ENCODE data around the gene PRCC. TPM values are rescaled to one million over a fixed set of nuclear protein-coding genes. Genes with fewer than 3 reads are reported as not detected.

PRCC gene
- total RNA-seq, 1 donor from 2014 or later: 79.1 TPM

- TF ChIP-seq CTCF (conservative IDR thresholded peaks at IDR 0.05): no peak
- Mint-ChIP-seq H3K9me3 (no peaks in the 10 kb centered on the region), H3K4me1 (ENCODE audit: unreplicated experiment) (peaks cover 22% of the 10 kb centered on the region), H3K27ac (peak overlapping the region; percentile 98), H3K4me3 (no peak overlapping the region), H3K36me3 (peaks cover 13% of the 10 kb centered on the region), H3K27me3 (no peaks in the 10 kb centered on the region)
- no peak for DNase-seq (ENCODE audit: extremely low spot score, unreplicated experiment)
Measured at GRCh38 chr1:156727492-156727891, 39.8 kb upstream of the PRCC start.

- DNase-seq (ENCODE audit: extremely low spot score, unreplicated experiment): peak; percentile 82
- Mint-ChIP-seq H3K9me3 (no peaks in the 10 kb centered on the region), H3K4me1 (ENCODE audit: unreplicated experiment) (peaks cover 22% of the 10 kb centered on the region)
Measured at GRCh38 chr1:156727926-156728598, 39.3 kb upstream of the PRCC start, which contains the start of gene METTL25B. TSS of gene METTL25B (plus strand) at chr1:156728469. CDS start at chr1:156729105, 636 bp downstream.

GRCh38 chr1:156728599-156729462, 38.5 kb upstream of the PRCC start, which contains the start of gene ISG20L2:
TSS of gene ISG20L2 (minus strand) at chr1:156728766. CDS start at chr1:156727652, 1,114 bp downstream.
- Mint-ChIP-seq H3K4me3 (no peak within 1 kb of the TSS), H3K9me3 (no peaks in the 10 kb centered on the region), H3K27ac (peak within 1 kb of the TSS; percentile 98), H3K27me3 (no peaks in the 10 kb centered on the region), H3K4me1 (ENCODE audit: unreplicated experiment) (peaks cover 22% of the 10 kb centered on the region), H3K36me3 (peaks cover 6% of the 10 kb centered on the region)
- TF ChIP-seq CTCF (conservative IDR thresholded peaks at IDR 0.05): no peak
- peak; percentile 89 for DNase-seq (ENCODE audit: extremely low spot score, unreplicated experiment)

More at GRCh38 chr1:156727926-156728598, 39.3 kb upstream of the PRCC start, which contains the start of gene METTL25B:
- Mint-ChIP-seq H3K36me3 (peaks cover 13% of the 10 kb centered on the region), H3K4me3 (no peak within 1 kb of the TSS), H3K27me3 (no peaks in the 10 kb centered on the region), H3K27ac (peak within 1 kb of the TSS; percentile 98)
- no peak for TF ChIP-seq CTCF (conservative IDR thresholded peaks at IDR 0.05)

GRCh38 chr1:156733989-156734584, 33.2 kb upstream of the PRCC start:
- H3K4me3 Mint-ChIP-seq: no peak overlapping the region
- peaks cover 15% of the 10 kb centered on the region for H3K4me1 Mint-ChIP-seq (ENCODE audit: unreplicated experiment)
- TF ChIP-seq CTCF (conservative IDR thresholded peaks at IDR 0.05): no peak
- DNase-seq (ENCODE audit: extremely low spot score, unreplicated experiment): no peak
- H3K36me3 Mint-ChIP-seq: peaks cover 7% of the 10 kb centered on the region
- no peaks in the 10 kb centered on the region for H3K27me3 Mint-ChIP-seq
- no peaks in the 10 kb centered on the region for H3K9me3 Mint-ChIP-seq
- no peak overlapping the region for H3K27ac Mint-ChIP-seq

GRCh38 chr1:156738407-156738806, 28.9 kb upstream of the PRCC start:
- Mint-ChIP-seq H3K36me3 (peaks cover 10% of the 10 kb centered on the region), H3K9me3 (no peaks in the 10 kb centered on the region), H3K4me1 (ENCODE audit: unreplicated experiment) (peaks cover 30% of the 10 kb centered on the region), H3K27me3 (no peaks in the 10 kb centered on the region), H3K4me3 (peak overlapping the region; percentile 74), H3K27ac (peak overlapping the region; percentile 15)
- no peak for TF ChIP-seq CTCF (conservative IDR thresholded peaks at IDR 0.05)
- DNase-seq (ENCODE audit: extremely low spot score, unreplicated experiment): no peak

All from type B pancreatic cell (in vitro differentiated cells).